ENCODE results near the gene WNT9A.
"Not testable (repeated sequence)": the region's sequence is repeated elsewhere in the genome, so short reads cannot be mapped to it uniquely, and the experiment has no call there.

The WNT9A gene

DNA sequence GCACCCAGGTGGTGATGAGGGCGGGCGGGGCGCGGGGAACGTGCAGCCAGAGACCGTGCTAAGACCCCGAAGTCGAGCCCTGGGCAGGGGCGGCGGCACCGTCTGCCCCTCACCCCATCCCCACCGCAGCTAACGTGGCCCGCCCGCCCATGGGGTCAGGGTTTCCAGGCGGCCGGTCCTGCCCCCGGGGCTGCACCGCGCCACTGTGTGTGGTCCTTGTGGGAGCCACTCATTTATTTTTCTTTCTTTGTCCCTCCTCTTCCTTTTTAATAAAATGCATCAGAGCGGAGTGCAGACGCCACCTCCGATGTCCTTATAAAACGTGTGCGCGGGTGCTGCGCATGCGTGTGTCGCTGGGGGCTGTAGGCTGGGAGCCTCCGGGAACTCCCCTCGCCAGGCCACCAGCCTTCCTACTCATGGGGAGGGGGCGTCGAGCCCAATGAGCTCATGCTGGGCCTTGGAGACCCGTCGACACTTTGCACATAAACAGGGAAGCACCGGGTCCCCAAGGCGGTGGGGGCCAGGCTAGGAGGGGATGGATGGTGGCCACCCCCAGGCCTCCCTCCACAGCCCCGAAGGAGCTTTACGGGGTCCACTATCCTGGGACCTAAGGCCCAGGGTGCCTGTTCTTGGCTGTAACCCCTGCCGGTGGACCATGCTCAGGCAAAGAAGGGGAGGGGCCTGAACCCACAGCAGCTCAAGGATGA, 59.9 kb downstream of the WNT9A start:
- Mint-ChIP-seq H3K27ac (peak overlapping the region; percentile 50), H3K9me3 (ENCODE audit: low read depth) (no peaks in the 10 kb centered on the region), H3K36me3 (no peaks in the 10 kb centered on the region), H3K4me1 (ENCODE audit: low read depth) (peaks cover 19% of the 10 kb centered on the region), H3K27me3 (no peaks in the 10 kb centered on the region), H3K4me3 (peak overlapping the region; percentile 76)

DNA sequence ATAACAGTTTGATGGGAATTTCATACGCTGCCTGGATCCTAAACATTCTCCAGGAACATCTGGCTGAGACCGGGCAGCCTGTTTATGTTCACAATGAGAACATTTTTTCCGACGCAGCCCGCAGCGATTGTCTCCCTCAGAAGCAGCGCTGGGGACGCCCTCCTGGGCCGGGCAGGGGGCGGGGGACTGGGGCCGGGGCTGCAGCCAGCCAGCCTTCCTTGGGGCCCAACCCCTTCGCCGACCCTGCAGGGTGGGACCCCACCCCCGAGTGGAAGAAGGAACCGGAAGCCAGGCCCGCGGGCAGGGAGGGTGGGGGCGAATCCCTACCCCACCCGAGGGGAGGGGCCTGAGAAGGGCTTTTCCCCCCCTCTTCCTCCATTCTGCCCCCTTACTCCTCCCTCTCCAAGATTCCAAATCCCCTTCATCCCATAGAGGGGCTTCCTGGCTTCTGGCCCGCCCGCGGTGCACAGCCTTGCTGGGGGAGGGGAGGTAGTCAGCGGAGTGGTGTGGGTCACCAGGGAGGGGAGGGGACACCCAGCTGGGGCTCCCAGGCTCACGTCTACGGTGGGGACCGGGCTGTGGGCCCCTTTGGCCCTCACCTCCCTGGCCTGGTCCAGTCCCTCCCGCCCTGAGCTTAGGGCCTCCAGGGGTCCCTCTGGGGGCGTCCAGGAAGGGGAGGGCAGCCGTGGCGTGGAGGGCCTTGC, 60.6 kb downstream of the WNT9A start:
- Mint-ChIP-seq H3K4me3 (peak overlapping the region; percentile 38), H3K36me3 (no peaks in the 10 kb centered on the region), H3K27me3 (no peaks in the 10 kb centered on the region), H3K27ac (no peak overlapping the region), H3K4me1 (ENCODE audit: low read depth) (peaks cover 19% of the 10 kb centered on the region), H3K9me3 (ENCODE audit: low read depth) (no peaks in the 10 kb centered on the region)

DNA sequence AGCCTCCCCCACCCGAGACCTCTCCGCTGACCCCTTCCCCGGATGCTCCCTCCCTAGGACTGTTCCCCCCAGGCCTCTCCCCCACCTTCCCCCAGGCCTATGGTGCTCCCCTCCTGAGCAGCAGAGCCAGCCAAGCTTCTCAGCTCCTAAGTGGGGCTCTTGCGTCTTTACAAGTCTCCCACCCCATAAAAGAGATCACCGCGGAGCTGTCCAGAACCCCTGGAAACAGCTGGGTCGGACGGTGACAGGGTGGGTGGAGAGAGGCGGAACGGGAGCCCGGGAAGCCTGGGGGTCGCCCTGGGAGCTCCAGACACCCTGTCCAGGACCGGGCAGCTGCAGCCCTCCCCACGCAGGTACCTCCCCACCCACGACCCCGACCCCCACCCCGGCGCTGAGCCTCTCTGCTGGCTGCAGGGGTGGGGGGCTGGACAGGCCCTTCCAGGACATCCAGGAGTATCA, 61.2 kb downstream of the WNT9A start:
- Mint-ChIP-seq H3K4me3 (peak overlapping the region; percentile 38), H3K27ac (peak overlapping the region; percentile 54), H3K4me1 (ENCODE audit: low read depth) (peaks cover 19% of the 10 kb centered on the region), H3K9me3 (ENCODE audit: low read depth) (no peaks in the 10 kb centered on the region), H3K36me3 (no peaks in the 10 kb centered on the region), H3K27me3 (no peaks in the 10 kb centered on the region)

DNA sequence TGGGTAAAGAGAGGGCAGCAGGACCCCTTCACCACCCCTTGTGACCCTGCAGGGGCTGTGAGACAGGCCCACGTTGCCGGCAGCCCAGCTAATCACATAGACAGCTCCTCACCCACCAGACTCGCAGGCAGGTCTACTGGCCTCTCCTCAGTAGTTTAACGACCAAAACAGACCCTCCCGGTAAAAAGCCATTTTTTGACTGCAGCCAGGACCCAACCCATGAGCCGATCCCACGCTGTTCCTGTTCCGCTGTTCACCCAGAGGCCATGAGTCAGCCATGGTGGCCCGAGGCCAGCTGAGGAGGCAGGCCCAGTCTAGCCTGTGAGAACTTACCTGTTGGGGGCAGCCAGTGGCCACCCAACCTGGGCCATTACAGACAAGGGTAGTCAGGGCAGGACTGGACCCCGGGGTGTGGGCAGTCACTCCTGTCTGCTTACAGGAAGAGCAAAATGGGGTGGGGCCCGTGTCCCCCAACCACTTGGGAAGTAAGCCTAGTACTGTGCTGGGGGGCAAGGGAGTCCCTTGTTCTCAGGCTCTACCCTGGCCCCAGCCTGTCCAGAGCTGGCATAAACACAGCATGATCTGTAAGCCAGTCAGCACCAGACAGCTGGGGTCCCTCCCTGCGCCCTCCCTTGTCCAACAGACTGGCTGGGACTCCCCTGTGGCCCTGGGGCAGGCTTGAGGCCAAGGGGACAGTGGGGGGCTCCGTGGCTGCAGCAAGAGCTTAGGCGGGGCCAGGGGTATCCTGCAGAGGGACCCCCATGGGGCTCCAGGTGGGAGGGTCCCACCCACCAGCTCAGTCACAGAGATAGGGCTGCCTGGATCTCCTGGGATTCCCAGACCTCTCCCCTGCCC, 61.9 kb downstream of the WNT9A start:
- peak overlapping the region; percentile 63 for H3K4me3 Mint-ChIP-seq
- H3K9me3 Mint-ChIP-seq (ENCODE audit: low read depth): no peaks in the 10 kb centered on the region
- peaks cover 19% of the 10 kb centered on the region for H3K4me1 Mint-ChIP-seq (ENCODE audit: low read depth)
- H3K27ac Mint-ChIP-seq: peak overlapping the region; percentile 66
- H3K27me3 Mint-ChIP-seq: no peaks in the 10 kb centered on the region
- no peaks in the 10 kb centered on the region for H3K36me3 Mint-ChIP-seq

DNA sequence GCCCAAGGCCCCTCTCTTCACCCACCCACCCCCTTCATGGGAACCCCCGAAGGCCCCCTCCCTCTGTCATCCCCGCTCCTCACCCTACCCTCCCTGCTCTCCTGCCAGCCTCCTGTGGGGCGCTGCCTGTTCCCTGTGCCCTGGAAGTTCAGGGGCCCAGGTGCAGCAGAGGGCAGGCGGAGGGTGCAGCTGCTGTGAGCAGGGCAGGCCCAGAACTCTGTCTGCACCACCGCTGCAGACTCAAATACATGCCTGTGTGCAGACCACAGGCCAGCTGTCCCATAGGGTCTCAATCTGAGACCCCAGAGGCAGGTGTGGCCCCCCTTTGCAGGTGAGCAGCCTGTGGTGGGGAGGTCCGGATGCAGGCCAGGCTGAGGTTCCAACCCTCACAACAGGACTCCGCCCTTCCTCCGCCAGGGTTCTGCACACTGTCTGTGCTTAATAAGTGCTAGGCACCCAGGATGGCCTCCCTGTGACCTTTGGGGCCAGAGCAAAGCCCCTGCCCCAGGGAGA, 62.5 kb downstream of the WNT9A start:
- H3K4me3 Mint-ChIP-seq: peak overlapping the region; percentile 63
- H3K4me1 Mint-ChIP-seq (ENCODE audit: low read depth): peaks cover 19% of the 10 kb centered on the region
- no peaks in the 10 kb centered on the region for H3K36me3 Mint-ChIP-seq
- no peaks in the 10 kb centered on the region for H3K9me3 Mint-ChIP-seq (ENCODE audit: low read depth)
- H3K27me3 Mint-ChIP-seq: no peaks in the 10 kb centered on the region
- H3K27ac Mint-ChIP-seq: peak overlapping the region; percentile 66

DNA sequence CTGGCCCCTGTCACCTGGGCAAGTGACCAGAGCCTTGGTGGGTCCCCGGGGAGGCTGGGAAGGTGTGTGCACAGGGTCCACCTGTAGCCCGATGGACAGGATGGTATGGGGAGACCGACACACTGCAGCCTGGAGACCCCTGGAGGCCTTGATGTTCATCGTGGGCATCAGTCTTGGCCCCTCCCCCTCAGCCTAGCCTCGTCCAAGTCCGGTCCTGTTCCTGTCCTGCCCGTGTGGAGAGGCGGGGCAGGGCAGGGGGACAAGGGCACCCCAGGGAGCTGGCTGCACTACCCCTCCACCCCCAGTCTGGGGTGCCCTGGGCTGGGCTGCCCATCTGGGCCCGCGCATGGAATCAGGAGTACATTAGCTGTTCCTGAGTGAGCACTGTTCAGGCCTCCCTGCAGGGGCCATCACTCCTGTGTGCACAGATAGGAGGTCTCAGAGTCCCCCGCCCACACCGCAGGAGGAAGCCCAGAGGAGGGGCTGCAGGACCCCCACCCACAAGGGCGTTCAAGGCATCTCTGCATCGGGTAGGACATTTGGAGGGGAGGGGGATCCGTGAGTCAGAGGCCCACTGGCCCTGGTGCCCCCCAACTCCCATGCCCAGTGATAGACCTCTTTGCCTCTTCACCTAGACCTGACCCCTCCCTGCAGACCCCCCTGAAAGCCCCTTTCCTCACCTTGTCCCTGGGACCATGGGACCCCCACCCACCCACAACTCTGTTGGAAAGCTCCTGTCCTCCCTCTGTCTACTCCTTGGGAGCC, 63.2 kb downstream of the WNT9A start:
- no peak overlapping the region for H3K4me3 Mint-ChIP-seq
- no peak overlapping the region for H3K27ac Mint-ChIP-seq
- H3K36me3 Mint-ChIP-seq: no peaks in the 10 kb centered on the region
- no peaks in the 10 kb centered on the region for H3K27me3 Mint-ChIP-seq
- no peaks in the 10 kb centered on the region for H3K9me3 Mint-ChIP-seq (ENCODE audit: low read depth)
- H3K4me1 Mint-ChIP-seq (ENCODE audit: low read depth): peaks cover 19% of the 10 kb centered on the region

DNA sequence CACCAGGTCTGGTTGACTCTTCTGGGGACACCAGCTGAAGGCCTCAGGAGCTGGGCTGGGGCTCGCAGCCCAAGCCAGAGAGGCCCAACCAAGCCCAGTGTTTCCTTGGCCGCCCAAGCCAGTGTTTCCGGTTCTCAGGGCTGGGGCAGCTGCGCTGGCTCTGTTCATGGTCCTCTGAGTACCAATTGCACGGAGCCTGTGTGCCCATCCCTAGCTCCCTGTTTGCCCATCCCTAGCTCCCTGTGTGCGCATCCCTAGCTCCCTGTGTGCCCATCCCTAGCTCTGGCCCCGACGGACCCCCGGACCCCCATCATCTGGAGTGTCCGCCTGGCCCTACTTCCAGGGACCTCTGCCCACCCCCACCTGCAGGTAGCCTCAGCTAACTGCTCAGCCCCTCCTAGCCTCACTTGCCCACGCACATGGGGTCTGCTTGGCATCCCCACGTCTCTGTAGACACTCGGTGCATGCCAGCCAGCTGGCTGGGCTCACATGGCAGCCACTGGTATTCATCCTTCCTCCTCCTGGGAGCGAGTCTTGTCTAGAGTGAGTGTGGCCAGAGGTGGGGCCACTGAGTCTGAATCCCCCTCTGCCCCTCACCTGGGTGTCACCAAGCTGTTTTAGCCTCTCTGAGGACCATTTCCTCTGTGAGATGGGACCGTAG, 64.0 kb downstream of the WNT9A start:
- H3K4me3 Mint-ChIP-seq: no peak overlapping the region
- no peaks in the 10 kb centered on the region for H3K9me3 Mint-ChIP-seq (ENCODE audit: low read depth)
- no peaks in the 10 kb centered on the region for H3K27me3 Mint-ChIP-seq
- no peaks in the 10 kb centered on the region for H3K36me3 Mint-ChIP-seq
- peaks cover 18% of the 10 kb centered on the region for H3K4me1 Mint-ChIP-seq (ENCODE audit: low read depth)
- no peak overlapping the region for H3K27ac Mint-ChIP-seq

DNA sequence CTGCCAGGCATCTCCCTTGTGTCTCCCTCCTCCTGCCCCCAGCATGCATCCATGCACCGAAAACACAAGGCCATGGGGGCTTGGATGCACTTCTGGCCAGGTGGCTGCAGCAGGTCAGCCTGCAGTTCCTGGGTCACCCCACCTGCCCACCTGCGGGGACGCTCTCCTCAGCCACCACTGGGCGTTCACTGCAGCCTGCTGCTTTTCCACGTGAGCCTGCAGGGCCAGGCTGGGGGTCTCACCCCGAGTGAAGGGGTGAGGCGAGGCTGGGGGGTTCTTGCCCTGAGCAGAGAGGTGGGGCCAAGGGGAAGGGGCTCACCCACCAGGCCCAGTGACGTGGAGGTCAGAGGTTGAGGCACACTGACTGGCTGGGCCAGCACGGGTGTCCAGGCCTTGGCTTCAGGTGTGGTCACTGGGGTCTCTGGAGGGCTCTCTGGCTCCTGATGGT, 64.6 kb downstream of the WNT9A start:
- no peaks in the 10 kb centered on the region for H3K9me3 Mint-ChIP-seq (ENCODE audit: low read depth)
- H3K4me3 Mint-ChIP-seq: no peak overlapping the region
- no peaks in the 10 kb centered on the region for H3K36me3 Mint-ChIP-seq
- H3K27ac Mint-ChIP-seq: no peak overlapping the region
- H3K27me3 Mint-ChIP-seq: no peaks in the 10 kb centered on the region
- H3K4me1 Mint-ChIP-seq (ENCODE audit: low read depth): peaks cover 18% of the 10 kb centered on the region

DNA sequence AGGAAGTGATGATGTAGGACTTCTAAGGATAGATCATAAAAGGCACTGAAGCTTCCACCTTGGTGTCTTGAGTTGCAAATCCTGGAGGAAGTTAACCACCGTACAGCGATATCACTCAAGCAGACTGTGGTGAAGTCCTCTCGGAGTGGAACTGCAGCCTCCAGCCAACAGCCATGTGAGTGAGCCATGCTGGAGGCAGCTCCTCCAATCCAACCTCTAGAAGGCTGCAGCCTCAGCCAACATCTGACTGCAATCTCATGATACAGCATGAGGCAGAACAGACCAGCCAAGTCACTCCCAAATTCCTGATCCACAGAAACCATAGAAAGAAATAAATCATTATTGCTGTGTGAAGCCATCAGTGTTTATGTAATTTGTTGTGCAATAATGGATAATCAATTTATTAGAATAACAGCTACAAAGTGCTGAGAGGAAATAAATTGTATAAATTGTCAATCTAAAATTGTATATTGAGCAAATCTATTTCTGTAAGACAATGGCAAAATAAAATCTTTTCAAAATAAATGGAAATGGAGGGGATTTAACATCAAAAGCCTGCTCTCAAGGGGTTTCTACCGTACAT, 67.3 kb downstream of the WNT9A start:
- H3K4me3 Mint-ChIP-seq: no peak overlapping the region
- H3K4me1 Mint-ChIP-seq (ENCODE audit: low read depth): peaks cover 11% of the 10 kb centered on the region
- no peaks in the 10 kb centered on the region for H3K9me3 Mint-ChIP-seq (ENCODE audit: low read depth)
- H3K27me3 Mint-ChIP-seq: no peaks in the 10 kb centered on the region
- no peaks in the 10 kb centered on the region for H3K36me3 Mint-ChIP-seq
- H3K27ac Mint-ChIP-seq: no peak overlapping the region

DNA sequence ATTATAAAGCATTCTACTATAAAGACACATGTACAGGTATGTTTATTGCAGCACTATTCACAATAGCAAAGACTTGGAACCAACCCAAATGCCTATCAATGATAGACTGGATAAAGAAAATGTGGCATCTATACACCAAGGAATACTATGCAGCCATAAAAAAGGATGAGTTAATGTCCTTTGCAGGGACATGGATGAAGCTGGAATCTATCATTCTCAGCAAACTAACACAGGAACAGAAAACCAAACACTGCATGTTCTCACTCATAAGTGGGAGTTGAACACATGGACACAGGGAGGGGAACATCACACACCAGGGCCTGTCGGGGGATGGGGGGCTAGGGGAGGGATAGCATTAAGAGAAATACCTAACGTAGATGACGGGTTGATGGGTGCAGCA, 69.9 kb downstream of the WNT9A start:
- H3K9me3 Mint-ChIP-seq (ENCODE audit: low read depth); H3K4me1 Mint-ChIP-seq (ENCODE audit: low read depth); H3K27me3 Mint-ChIP-seq; H3K4me3 Mint-ChIP-seq; H3K27ac Mint-ChIP-seq; H3K36me3 Mint-ChIP-seq: not testable (repeated sequence)

DNA sequence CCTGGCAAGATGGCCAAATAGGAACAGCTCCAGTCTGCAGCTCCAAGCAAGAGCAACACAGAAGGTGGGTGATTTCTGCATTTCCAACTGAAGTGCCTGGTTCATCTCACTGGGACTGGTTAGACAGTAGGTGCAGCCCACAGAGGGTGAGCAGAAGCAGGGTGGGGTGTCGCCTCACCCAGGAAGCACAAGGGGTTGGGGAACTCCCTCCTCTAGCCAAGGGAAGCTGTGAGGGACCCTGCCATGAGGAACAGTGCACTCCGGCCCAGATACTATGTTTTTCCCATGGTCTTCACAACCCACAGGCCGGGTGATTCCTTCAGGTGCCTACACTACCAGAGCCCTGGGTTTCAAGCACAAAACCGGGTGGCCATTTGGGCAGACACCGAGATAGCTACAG, 75.8 kb downstream of the WNT9A start:
- Mint-ChIP-seq H3K4me3 (peak overlapping the region; percentile 44), H3K4me1 (ENCODE audit: low read depth) (peaks cover 45% of the 10 kb centered on the region)
- not testable (repeated sequence) for H3K9me3 Mint-ChIP-seq (ENCODE audit: low read depth); H3K36me3 Mint-ChIP-seq; H3K27me3 Mint-ChIP-seq; H3K27ac Mint-ChIP-seq

DNA sequence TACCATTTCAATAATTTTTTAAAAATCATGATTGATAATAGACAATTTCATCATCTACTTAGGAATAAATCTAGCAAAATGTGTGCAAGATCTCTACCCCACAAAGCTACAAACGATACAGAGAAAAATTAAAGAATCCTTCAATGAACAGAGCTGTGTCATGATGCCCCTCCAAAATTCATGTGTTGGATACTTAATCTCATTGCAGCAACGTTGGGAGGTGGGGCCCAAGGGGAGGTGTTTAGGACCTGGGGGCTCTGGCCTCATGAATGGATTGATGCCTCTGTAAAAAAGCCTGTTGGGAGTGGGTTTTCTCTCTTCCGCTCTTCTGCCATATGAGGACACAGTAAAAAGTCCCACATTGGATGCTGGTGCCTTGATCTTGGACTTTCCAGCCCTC, 77.4 kb downstream of the WNT9A start:
- no peaks in the 10 kb centered on the region for H3K27me3 Mint-ChIP-seq
- H3K4me1 Mint-ChIP-seq (ENCODE audit: low read depth): peaks cover 45% of the 10 kb centered on the region
- peak overlapping the region; percentile 72 for H3K4me3 Mint-ChIP-seq
- H3K9me3 Mint-ChIP-seq (ENCODE audit: low read depth): peaks cover 6% of the 10 kb centered on the region
- H3K27ac Mint-ChIP-seq: peak overlapping the region; percentile 64
- H3K36me3 Mint-ChIP-seq: peaks cover 3% of the 10 kb centered on the region

DNA sequence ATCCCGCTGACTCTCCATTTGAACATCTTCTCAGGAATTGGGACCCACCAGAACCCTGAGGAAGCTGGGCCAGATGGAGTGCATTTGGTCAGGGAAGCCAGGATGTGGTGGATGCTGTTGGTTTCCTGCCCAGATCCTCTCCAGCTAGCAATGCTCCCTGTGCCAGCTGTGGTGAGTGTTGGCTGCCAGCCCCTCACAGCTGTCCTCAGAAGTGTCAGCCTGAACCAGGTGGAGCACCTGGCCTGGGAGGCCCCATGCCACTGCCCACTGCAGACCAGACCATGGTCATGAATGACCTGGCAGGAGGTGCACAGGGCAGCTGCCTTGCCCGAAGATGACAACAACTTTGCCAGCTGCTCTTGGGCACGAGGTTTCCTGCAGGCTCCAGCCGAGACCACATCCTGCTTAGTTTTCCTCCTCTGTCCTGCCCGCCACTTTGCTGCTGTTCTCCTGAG, 77.9 kb downstream of the WNT9A start:
- Mint-ChIP-seq H3K36me3 (peaks cover 5% of the 10 kb centered on the region), H3K27ac (peak overlapping the region; percentile 64), H3K9me3 (ENCODE audit: low read depth) (peaks cover 6% of the 10 kb centered on the region), H3K4me1 (ENCODE audit: low read depth) (peaks cover 45% of the 10 kb centered on the region), H3K27me3 (no peaks in the 10 kb centered on the region), H3K4me3 (peak overlapping the region; percentile 72)

Measured in activated naive CD8-positive, alpha-beta T cell (primary cell).